H1 (cell line): ENCODE measurements around the gene MRPS24. TPM values are rescaled to one million over a fixed set of nuclear protein-coding genes. Genes with fewer than 3 reads are reported as not detected.

Source experiments
- CHD7 ChIP-seq: fragments of 300-600 bp; sonication (generic); IDR thresholded peaks from 2 replicates; pipeline ENCODE4 v1.7.1; 2012; ENCODE audit warnings: low read length, moderate library complexity, mild to moderate bottlenecking, inconsistent platforms; ENCODE audit not compliant: insufficient replicate concordance
- EGR1 ChIP-seq: IDR thresholded peaks from 2 replicates; pipeline ENCODE4 v1.6.1; 2011; ENCODE audit warnings: low read depth, low read length, borderline replicate concordance
- RXRA ChIP-seq: IDR thresholded peaks from 2 replicates; pipeline ENCODE4 v1.6.1; 2011; ENCODE audit warnings: low read depth, mild to moderate bottlenecking, low read length, moderate library complexity; ENCODE audit not compliant: insufficient read depth
- ZNF274 ChIP-seq: IDR thresholded peaks from 2 replicates; pipeline ENCODE4 v1.7.0; 2012; ENCODE audit warnings: low read length, borderline replicate concordance; ENCODE audit errors: extremely low read depth
- polyA plus RNA-seq, 7 experiments: library from polyadenylated mRNA; depleted of rRNA in 3 of 7; stranded (reverse) in 5 of 7; unstranded in 2 of 7; fragments of >200 nt in 5 of 7; fragments of 200-250 nt in 2 of 7; gene quantifications; 1 replicate in 5 of 7; 2 replicates in 1 of 7; 4 replicates in 1 of 7; pipeline versions ENCODE4 v1.2.1 to v1.2.3, GENCODE V29; 2011 to 2013; ENCODE audit warnings: missing spikeins in 2 of 7, mixed read lengths in 2 of 7
- total RNA-seq: library from RNA; stranded (reverse); fragmentation: NEBNext Ultra II Directional; extraction: Animal tissue kit (Norgen Biotek cat#: 25700); gene quantifications from 2 replicates; pipeline ENCODE4 v1.2.1, GENCODE V29; 2021

The MRPS24 gene
- total and polyA plus RNA-seq, 2 of the 8 experiments (the other 6 are each of a cell fraction or from before 2014, with no cell fraction given): 133 to 347 TPM

GRCh38 chr7:43872406-43873110 is 3.2 kb upstream of the MRPS24 start (continued):
- TF ChIP-seq CHD7 (no peak), RXRA (no peak), ZNF274 (no peak), EGR1 (no peak)
